A673 (cell line): ENCODE measurements around the gene KNCN. TPM values are rescaled to one million over a fixed set of nuclear protein-coding genes. Genes with fewer than 3 reads are reported as not detected.

Source experiments
- BruUV-seq: library from RNA; stranded (reverse); fragments of 400-500 nt; replicated peaks from 2 replicates; lab custom pipeline; 2021; lab: Mats Ljungman, UMichigan
- CTCF ChIA-PET: fragments of 300-600 bp; sonication (Branson Sonifier 250); formaldehyde crosslinking; loops from one replicate; lab custom pipeline; 2022; ENCODE audit warnings: antibody characterized with exemption; lab: Charles Lee
- POLR2A ChIA-PET: fragments of 300-600 bp; sonication (Branson Sonifier 250); formaldehyde crosslinking; loops from one replicate; lab custom pipeline; 2022; ENCODE audit warnings: antibody characterized with exemption; ENCODE audit not compliant: low non-redundant PET; lab: Charles Lee
- DNase-seq: peaks from one replicate; pipeline ENCODE4 v3.0.0-alpha.2; 2015; ENCODE audit warnings: low spot score
- H3K27ac ChIP-seq: fragments of 200-600 bp; sonication (generic); 2 replicates; pipeline ENCODE4 v1.5.1; 2016; ENCODE audit warnings: mixed run types, low read depth, mild to moderate bottlenecking, mixed read lengths, antibody characterized with exemption, low read length; ENCODE audit not compliant: poor library complexity, severe bottlenecking
- H3K27me3 ChIP-seq: fragments of 200-600 bp; sonication (generic); replicated peaks from 2 replicates; pipeline ENCODE4 v1.6.1; 2017; ENCODE audit warnings: mixed run types, low read depth, mild to moderate bottlenecking, mixed read lengths, antibody characterized with exemption, low read length; ENCODE audit not compliant: insufficient read depth, poor library complexity
- H3K36me3 ChIP-seq: fragments of 200-600 bp; sonication (generic); 2 replicates; pipeline ENCODE4 v1.6.1; 2016; ENCODE audit warnings: mixed run types, mild to moderate bottlenecking, mixed read lengths, antibody characterized with exemption, low read length; ENCODE audit not compliant: insufficient read depth, poor library complexity, severe bottlenecking
- H3K4me1 ChIP-seq: fragments of 200-600 bp; sonication (generic); 2 replicates; pipeline ENCODE4 v1.6.1; 2017; ENCODE audit warnings: mixed run types, mild to moderate bottlenecking, mixed read lengths, antibody characterized with exemption, low read length; ENCODE audit not compliant: insufficient read depth, poor library complexity, severe bottlenecking
- H3K4me3 ChIP-seq: fragments of 200-600 bp; sonication (generic); 2 replicates; pipeline ENCODE4 v1.5.1; 2016; ENCODE audit warnings: low read depth, mixed run types, mild to moderate bottlenecking, mixed read lengths, low read length; ENCODE audit not compliant: poor library complexity, severe bottlenecking
- H3K9me3 ChIP-seq: fragments of 200-600 bp; sonication (generic); 2 replicates; pipeline ENCODE4 v1.6.1; 2016; ENCODE audit warnings: mixed run types, low read depth, mild to moderate bottlenecking, mixed read lengths, antibody characterized with exemption, low read length; ENCODE audit not compliant: poor library complexity, severe bottlenecking
- EZH2 ChIP-seq: fragments of 200-600 bp; sonication (generic); IDR thresholded peaks from 2 replicates; pipeline ENCODE4 v1.6.1; 2017; ENCODE audit warnings: borderline replicate concordance, low read depth, mild to moderate bottlenecking, mixed read lengths, antibody characterized with exemption, low read length; ENCODE audit not compliant: poor library complexity, severe bottlenecking
- intact Hi-C: fragments of 100-400 bp; cut with micrococcal nuclease; formaldehyde crosslinking; loops from one replicate; pipeline ENCODE4 v1.10.0; 2022; ENCODE audit not compliant: unreplicated experiment
- total RNA-seq: library from RNA; stranded (reverse); gene quantifications from 2 replicates; pipeline ENCODE4 v1.2.3, GENCODE V29; 2021
- TF ChIP-seq, protein P1 (sequence below): fragments of 300-800, 200-600 bp; sonication (generic); conservative IDR thresholded peaks from 2 replicates; pipeline ENCODE4 v1.5.1; 2017; ENCODE audit warnings: low read depth, mild to moderate bottlenecking, antibody characterized with exemption, low read length, moderate library complexity, mixed read lengths

KNCN gene
- total RNA-seq, 1 experiment from 2014 or later: not detected

DNA sequence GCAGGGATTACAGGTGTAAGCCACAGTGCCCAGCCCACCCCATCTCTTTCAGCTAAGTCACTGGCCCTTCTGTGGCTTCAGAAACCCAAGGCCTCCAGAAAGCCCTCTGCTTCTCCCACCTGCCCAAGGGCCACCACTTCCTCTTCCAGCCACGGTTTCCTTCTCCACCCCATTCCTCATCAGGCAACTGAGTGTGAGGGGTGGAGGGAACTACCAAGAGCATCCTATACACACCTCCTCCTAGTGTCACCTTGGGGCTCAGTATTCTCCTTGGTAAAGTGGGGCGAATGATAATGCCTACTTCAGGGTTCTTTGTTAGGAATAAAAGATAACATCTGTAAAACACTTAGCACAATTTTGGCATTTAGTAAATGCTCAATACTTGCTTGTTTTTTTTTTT, 30.0 kb downstream of the KNCN start:
- BruUV-seq: no TSS peak
- no peaks in the 10 kb centered on the region for H3K36me3 ChIP-seq
- H3K9me3 ChIP-seq: no peaks in the 10 kb centered on the region
- intact Hi-C loops: no loop called here
- H3K27ac ChIP-seq: no peak overlapping the region
- H3K4me1 ChIP-seq: peaks cover 70% of the 10 kb centered on the region
- H3K27me3 ChIP-seq: no peaks in the 10 kb centered on the region
- ChIA-PET CTCF (interaction anchor here (1.8 kb wide), 2 partner anchors 34 to 75 kb away, joined by 6 to 8 read pairs; no protein-coding TSS in a partner anchor), POLR2A (no interaction called here)
- TF ChIP-seq, protein P1, sequence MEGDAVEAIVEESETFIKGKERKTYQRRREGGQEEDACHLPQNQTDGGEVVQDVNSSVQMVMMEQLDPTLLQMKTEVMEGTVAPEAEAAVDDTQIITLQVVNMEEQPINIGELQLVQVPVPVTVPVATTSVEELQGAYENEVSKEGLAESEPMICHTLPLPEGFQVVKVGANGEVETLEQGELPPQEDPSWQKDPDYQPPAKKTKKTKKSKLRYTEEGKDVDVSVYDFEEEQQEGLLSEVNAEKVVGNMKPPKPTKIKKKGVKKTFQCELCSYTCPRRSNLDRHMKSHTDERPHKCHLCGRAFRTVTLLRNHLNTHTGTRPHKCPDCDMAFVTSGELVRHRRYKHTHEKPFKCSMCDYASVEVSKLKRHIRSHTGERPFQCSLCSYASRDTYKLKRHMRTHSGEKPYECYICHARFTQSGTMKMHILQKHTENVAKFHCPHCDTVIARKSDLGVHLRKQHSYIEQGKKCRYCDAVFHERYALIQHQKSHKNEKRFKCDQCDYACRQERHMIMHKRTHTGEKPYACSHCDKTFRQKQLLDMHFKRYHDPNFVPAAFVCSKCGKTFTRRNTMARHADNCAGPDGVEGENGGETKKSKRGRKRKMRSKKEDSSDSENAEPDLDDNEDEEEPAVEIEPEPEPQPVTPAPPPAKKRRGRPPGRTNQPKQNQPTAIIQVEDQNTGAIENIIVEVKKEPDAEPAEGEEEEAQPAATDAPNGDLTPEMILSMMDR: no peak
- no peak for TF ChIP-seq EZH2
- DNase-seq: no peak
- no peak overlapping the region for H3K4me3 ChIP-seq

DNA sequence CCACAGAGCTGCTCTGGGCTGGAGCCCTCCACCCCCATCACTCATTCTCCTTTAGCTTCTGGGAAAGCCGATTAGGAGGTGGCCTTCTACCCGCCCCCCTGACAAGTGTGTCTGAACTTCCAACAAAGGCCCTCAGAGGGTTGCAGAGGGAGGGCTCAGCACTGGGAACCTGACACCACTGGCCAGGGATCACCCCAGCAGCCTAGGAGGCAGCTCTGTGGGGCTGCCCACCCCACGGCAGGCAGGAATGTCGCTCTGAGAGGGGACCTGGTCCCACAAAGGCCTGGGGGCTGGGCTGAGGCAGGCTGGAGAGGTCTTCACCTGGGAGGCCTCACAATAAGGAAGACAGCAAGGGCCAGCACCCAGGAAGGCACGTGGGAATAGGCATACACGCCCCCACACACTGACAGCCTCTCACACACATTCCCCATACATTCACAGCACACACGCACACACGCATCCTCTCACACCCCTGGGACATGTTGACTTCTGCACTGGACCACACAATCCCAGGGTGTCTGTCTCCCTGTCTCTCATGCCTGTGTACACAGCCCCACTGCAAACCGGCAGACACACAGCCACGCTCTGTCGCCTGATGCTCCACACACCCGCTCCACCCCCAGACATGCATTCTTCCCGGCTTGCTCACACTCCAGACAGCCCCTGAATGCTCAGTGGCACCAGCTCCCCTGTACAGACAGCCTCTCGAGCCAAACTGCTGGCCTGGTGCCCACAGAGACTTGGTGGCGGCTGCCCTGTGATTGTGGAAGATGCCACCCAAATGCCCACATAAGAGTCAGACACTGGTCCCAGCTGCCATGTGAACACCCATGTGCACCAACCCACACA, 31.2 kb downstream of the KNCN start:
- H3K27ac ChIP-seq: no peak overlapping the region
- TF ChIP-seq EZH2: no peak
- TF ChIP-seq, protein P1: no peak
- H3K27me3 ChIP-seq: no peaks in the 10 kb centered on the region
- CTCF ChIA-PET: no interaction called here
- no peaks in the 10 kb centered on the region for H3K9me3 ChIP-seq
- intact Hi-C loops: no loop called here
- peaks cover 60% of the 10 kb centered on the region for H3K4me1 ChIP-seq
- POLR2A ChIA-PET: no interaction called here
- BruUV-seq: no TSS peak
- no peak overlapping the region for H3K4me3 ChIP-seq
- H3K36me3 ChIP-seq: no peaks in the 10 kb centered on the region
- peak; percentile 80 for DNase-seq

- no TSS peak for BruUV-seq
- POLR2A ChIA-PET: interaction anchor here (0.6 kb wide), 1 partner anchor 38 kb away, joined by 3 read pairs; no protein-coding TSS in a partner anchor
- DNase-seq: peak; percentile 21
- peaks cover 50% of the 10 kb centered on the region for H3K4me1 ChIP-seq
- H3K4me3 ChIP-seq: no peak overlapping the region
- TF ChIP-seq, protein P1: no peak
- TF ChIP-seq EZH2: no peak
- H3K27ac ChIP-seq: no peak overlapping the region
- H3K9me3 ChIP-seq: no peaks in the 10 kb centered on the region
- H3K36me3 ChIP-seq: no peaks in the 10 kb centered on the region
- CTCF ChIA-PET: no interaction called here
- intact Hi-C loops: no loop called here
- no peaks in the 10 kb centered on the region for H3K27me3 ChIP-seq
Observed at GRCh38 chr1:46519209-46519608, 32.2 kb downstream of the KNCN start.
